Dermis microvascular lymphatic vessel endothelial cell (primary cell): Measurements from ENCODE around the gene IPO13. TPM values are rescaled to one million over a fixed set of nuclear protein-coding genes. Genes with fewer than 3 reads are reported as not detected.

Experiments
- DNase-seq, 2 donors: peaks; one replicate each; pipeline versions ENCODE4 v3.0.0 to v3.0.0-alpha.2; 2010; ENCODE audit warnings: low read depth in 2 of 2
- total RNA-seq: library from RNA; depleted of rRNA; stranded (reverse); fragments of >200 nt; gene quantifications from 2 replicates; pipeline ENCODE4 v1.2.1, GENCODE V29; 2014

IPO13 gene
- total RNA-seq, 1 donor from 2014 or later = 5.5 TPM

DNA sequence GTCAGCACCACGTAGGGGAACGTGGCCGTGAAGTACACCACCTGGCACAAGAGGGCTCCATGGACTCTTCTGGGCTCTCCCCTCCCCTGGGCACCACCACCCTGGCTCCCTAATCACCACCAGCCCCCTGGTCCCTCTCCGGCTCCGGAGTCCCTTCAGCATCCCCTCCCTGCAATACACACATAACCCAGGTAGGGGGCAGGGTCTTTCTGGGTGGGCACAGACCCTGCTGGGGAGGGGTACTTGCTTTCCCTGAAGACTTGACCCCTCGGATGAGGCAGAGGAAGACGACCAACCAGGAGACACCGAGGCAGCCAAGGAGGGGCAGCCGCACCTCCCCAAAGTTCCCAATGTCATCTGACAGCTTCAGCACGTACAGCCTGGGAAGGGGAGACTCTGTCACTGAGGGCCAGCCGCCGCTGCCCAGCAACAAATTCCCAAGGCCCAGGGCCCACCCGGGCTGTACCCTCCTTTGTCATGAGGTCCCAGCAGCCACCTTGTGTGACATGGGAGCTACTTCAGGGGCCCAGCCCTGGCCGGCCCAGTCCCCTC, 55.9 kb downstream of the IPO13 start:
- DNase-seq = no peak

GRCh38 chr1:44008259-44008658, 61.5 kb downstream of the IPO13 start:
- DNase-seq = no peak

DNA sequence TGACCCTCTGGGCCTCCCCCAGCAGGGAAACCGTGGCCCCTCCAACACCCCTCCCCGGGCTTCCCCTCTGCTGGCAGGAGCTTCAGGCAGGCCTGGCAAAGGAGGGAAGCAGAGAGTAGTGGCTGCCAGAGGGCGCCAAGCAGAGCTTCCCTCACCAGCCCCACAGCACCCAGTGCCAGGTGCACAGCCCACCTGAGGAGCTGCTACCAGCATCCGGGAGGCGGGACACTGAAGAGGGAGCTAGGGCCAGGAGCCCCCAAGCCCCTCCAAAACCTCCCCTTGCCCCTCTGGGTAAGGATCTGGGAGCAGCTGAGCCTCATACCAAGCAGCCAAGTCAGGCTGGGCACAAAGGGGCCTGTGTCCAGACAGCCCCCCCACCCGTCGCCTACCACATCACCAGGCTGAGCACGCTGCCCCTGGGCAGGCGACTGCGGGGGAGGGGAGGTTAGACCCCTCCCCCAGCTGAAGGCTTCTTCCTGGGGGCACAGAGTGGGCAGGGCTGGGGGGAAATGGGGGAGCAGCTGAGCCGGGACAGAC, 64.3 kb downstream of the IPO13 start:
- DNase-seq = no peak

- DNase-seq = peak in 1 of 2 donors; percentile 23
These were observed 65.7 kb downstream of the IPO13 start for GRCh38 chr1:44012404-44012803.

GRCh38 chr1:44012941-44013609, 66.3 kb downstream of the IPO13 start:
- no peak for DNase-seq

- DNase-seq = no peak
These were observed 67.2 kb downstream of the IPO13 start for GRCh38 chr1:44013949-44014348.

- no peak for DNase-seq
These were observed 67.8 kb downstream of the IPO13 start for GRCh38 chr1:44014365-44015104.

- no peak for DNase-seq
These were observed 68.5 kb downstream of the IPO13 start for GRCh38 chr1:44015206-44015605.

DNA sequence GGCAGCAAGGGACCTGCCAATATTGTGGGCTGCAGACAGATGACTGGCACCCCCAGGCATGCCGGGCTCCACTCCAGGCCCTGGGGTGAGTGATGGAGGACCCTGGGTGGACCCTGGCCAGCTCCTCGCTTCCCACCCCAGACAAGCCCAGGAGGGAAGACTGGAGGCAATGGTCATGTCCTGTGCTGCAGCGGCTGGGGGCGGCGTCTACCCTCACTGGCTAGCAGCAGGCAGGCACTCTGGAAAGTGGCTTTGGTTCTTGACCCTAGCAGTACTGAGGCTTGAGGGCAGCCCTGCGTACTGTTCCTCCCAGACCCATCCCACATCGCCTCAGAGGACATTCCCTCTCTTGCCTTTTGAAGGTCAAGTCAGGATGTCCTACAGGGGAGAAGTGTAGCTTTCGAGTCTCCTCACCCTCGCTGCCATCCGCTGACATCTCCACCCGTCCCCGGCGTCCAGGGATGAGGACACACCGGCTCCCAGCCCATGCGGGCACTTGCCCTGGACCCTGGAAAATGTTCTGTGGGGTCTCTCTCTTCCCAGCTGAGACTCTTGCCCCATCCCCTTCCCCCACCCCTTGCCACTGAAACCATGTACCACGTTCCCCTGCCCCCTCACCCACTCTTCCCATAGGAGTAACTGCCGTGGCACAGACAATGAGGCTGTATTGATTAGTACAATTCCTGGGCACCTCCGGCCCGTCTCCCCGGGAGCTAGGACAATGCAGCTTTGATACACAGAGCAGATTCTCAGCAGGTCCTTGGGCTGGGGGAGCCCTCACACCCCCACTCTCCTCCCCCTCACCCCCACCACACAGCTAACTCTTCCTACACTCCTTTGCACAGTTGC, 69.5 kb downstream of the IPO13 start:
- no peak for DNase-seq

- DNase-seq = no peak
These were observed 70.2 kb downstream of the IPO13 start for GRCh38 chr1:44016890-44017400.

Other genes with a start within 250 kb of the IPO13 start
- 6.2 and 11.0 TPM in 2 replicates for gene ST3GAL3, start 239.4 kb upstream of the IPO13 start, total RNA-seq
- not detected in 2 replicates for gene ARTN, start 13.1 kb upstream of the IPO13 start, total RNA-seq
- 15.0 and 18.8 TPM in 2 replicates for gene DPH2, start 23.1 kb downstream of the IPO13 start, total RNA-seq
- 111 and 125 TPM in 2 replicates for gene ATP6V0B, start 28.0 kb downstream of the IPO13 start, total RNA-seq
- gene B4GALT2, start 32.3 kb downstream of the IPO13 start, total RNA-seq = 44.0 and 56.8 TPM in 2 replicates
- 1.3 and 1.4 TPM in 2 replicates for gene CCDC24, start 44.6 kb downstream of the IPO13 start, total RNA-seq
- gene SLC6A9, start 84.5 kb downstream of the IPO13 start, total RNA-seq = 0.13 TPM in 2 replicates
- not detected in 2 replicates for gene KLF17, start 171.9 kb downstream of the IPO13 start, total RNA-seq
- gene KLF18, start 194.7 kb downstream of the IPO13 start, total RNA-seq = not detected in 2 replicates